GM19455 (cell line): ENCODE results near the gene KAT2B.
"Not testable (repeated sequence)": the region's sequence is repeated elsewhere in the genome, so short reads cannot be mapped to it uniquely, and the experiment has no call there.

Experiments used
- ATAC-seq: cut with Tn5 transposase; IDR thresholded peaks from one replicate; pipeline ENCODE4 v1.9.1; 2021; ENCODE audit not compliant: unreplicated experiment

The KAT2B gene

GRCh38 chr3:20041197-20041780 is 1.0 kb downstream of the KAT2B start:
- ATAC-seq: peak; percentile 38

GRCh38 chr3:20042331-20042730 is 2.1 kb downstream of the KAT2B start:
- no peak for ATAC-seq

- no peak for ATAC-seq
These were observed 3.1 kb downstream of the KAT2B start for GRCh38 chr3:20043396-20043795.

GRCh38 chr3:20043825-20044224 is 3.6 kb downstream of the KAT2B start:
- no peak for ATAC-seq

GRCh38 chr3:20045141-20045540 is 4.9 kb downstream of the KAT2B start:
- not testable (repeated sequence) for ATAC-seq

GRCh38 chr3:20046556-20046955 is 6.3 kb downstream of the KAT2B start:
- no peak for ATAC-seq

- ATAC-seq: no peak
These were observed 7.1 kb downstream of the KAT2B start for GRCh38 chr3:20047341-20047779.

GRCh38 chr3:20047976-20048883 is 8.0 kb downstream of the KAT2B start:
- no peak for ATAC-seq

GRCh38 chr3:20051123-20051806 is 11.0 kb downstream of the KAT2B start:
- no peak for ATAC-seq

GRCh38 chr3:20052851-20053250 is 12.6 kb downstream of the KAT2B start:
- no peak for ATAC-seq

GRCh38 chr3:20054549-20054987 is 14.3 kb downstream of the KAT2B start:
- peak; percentile 64 for ATAC-seq

- ATAC-seq: no peak
These were observed 15.0 kb downstream of the KAT2B start for GRCh38 chr3:20055020-20055775.

GRCh38 chr3:20055842-20056241 is 15.6 kb downstream of the KAT2B start:
- no peak for ATAC-seq

- ATAC-seq: no peak
These were observed 16.7 kb downstream of the KAT2B start for GRCh38 chr3:20056725-20057611.

GRCh38 chr3:20057612-20058180 is 17.4 kb downstream of the KAT2B start:
- ATAC-seq: no peak

GRCh38 chr3:20059929-20060328 is 19.7 kb downstream of the KAT2B start:
- no peak for ATAC-seq

- ATAC-seq: peak; percentile 46
These were observed 20.9 kb downstream of the KAT2B start for GRCh38 chr3:20060974-20061685.

GRCh38 chr3:20062996-20063395 is 22.8 kb downstream of the KAT2B start:
- no peak for ATAC-seq

- no peak for ATAC-seq
These were observed 24.1 kb downstream of the KAT2B start for GRCh38 chr3:20064387-20064786.
